HepG2 (cell line): ENCODE measurements around the gene DNAJC4. TPM values are rescaled to one million over a fixed set of nuclear protein-coding genes. Genes with fewer than 3 reads are reported as not detected.

Source experiments
- BORCS8-MEF2B ChIP-seq: sonication (generic); formaldehyde crosslinking; IDR thresholded peaks from 2 replicates; pipeline ENCODE4 v1.8.0; 2022; ENCODE audit warnings: mild to moderate bottlenecking, missing genetic modification reagents
- EEA1 ChIP-seq: sonication (generic); formaldehyde crosslinking; IDR thresholded peaks from 2 replicates; pipeline ENCODE4 v1.5.1; 2020; ENCODE audit warnings: mild to moderate bottlenecking, missing genetic modification reagents, borderline replicate concordance
- EHMT2 ChIP-seq: fragments of 200-600 bp; sonication (generic); IDR thresholded peaks from 2 replicates; pipeline ENCODE4 v1.7.0; 2017; ENCODE audit warnings: antibody characterized with exemption, low read depth, low read length, borderline replicate concordance
- HNRNPLL ChIP-seq: fragments of 200-400 bp; formaldehyde crosslinking; IDR thresholded peaks from 2 replicates; pipeline ENCODE4 v1.6.1; 2017; ENCODE audit warnings: mild to moderate bottlenecking, low read depth, low read length; ENCODE audit not compliant: poor library complexity, severe bottlenecking
- PHF20 ChIP-seq: sonication (generic); formaldehyde crosslinking; IDR thresholded peaks from 2 replicates; pipeline ENCODE4 v1.5.0; 2020; ENCODE audit warnings: mild to moderate bottlenecking, missing genetic modification reagents
- PHF8 ChIP-seq: sonication (generic); formaldehyde crosslinking; IDR thresholded peaks from 2 replicates; pipeline ENCODE4 v1.5.0; 2020; ENCODE audit warnings: missing genetic modification reagents
- POLR2A ChIP-seq, 2 experiments: IDR thresholded peaks; 2 replicates each; pipeline ENCODE4 v1.6.1; 2011; ENCODE audit warnings: low read depth in 2 of 2, low read length in 2 of 2, mild to moderate bottlenecking in 1 of 2, moderate library complexity in 1 of 2; ENCODE audit not compliant: insufficient read depth in 1 of 2
- PPARG ChIP-seq: conservative IDR thresholded peaks from 2 replicates; pipeline ENCODE4 v1.6.1; 2016; ENCODE audit warnings: missing biosample characterization, missing genetic modification reagents
- SRSF9 ChIP-seq: fragments of 200-400 bp; formaldehyde crosslinking; IDR thresholded peaks from 2 replicates; pipeline ENCODE4 v1.6.1; 2018; ENCODE audit warnings: borderline replicate concordance, mild to moderate bottlenecking, low read depth, low read length; ENCODE audit not compliant: insufficient read depth, poor library complexity, severe bottlenecking
- ZBTB3 ChIP-seq: sonication (generic); formaldehyde crosslinking; IDR thresholded peaks from 2 replicates; pipeline ENCODE4 v1.4.0; 2020; ENCODE audit warnings: low read depth, mild to moderate bottlenecking, moderate library complexity, missing genetic modification reagents, borderline replicate concordance
- ZNF282 ChIP-seq: fragments of 450-650 bp; IDR thresholded peaks from 2 replicates; pipeline ENCODE4 v1.6.1; 2018; ENCODE audit not compliant: partially characterized antibody
- ZNF557 ChIP-seq: sonication (generic); formaldehyde crosslinking; IDR thresholded peaks from 2 replicates; pipeline ENCODE4 v1.4.0; 2020; ENCODE audit warnings: missing genetic modification reagents
- ZNF775 ChIP-seq: sonication (generic); formaldehyde crosslinking; IDR thresholded peaks from 2 replicates; pipeline ENCODE4 v1.4.0; 2020; ENCODE audit warnings: missing genetic modification reagents, mild to moderate bottlenecking, moderate library complexity, borderline replicate concordance
- polyA plus RNA-seq, 8 experiments: library from polyadenylated mRNA; depleted of rRNA in 3 of 8; stranded (reverse) in 7 of 8; unstranded in 1 of 8; fragments of >200 nt; fragmentation: Illumina TruSeq in 4 of 8; extraction: Trizol in 4 of 8; gene quantifications; 2 replicates each; pipeline versions ENCODE4 v1.2.1 to v1.2.3, GENCODE V29; 2011 to 2016; ENCODE audit warnings: low read depth in 4 of 8, missing spikeins in 1 of 8, mixed read lengths in 1 of 8; ENCODE audit not compliant: insufficient read depth in 1 of 8
- total RNA-seq, 5 experiments: library from RNA; depleted of rRNA; stranded (reverse); fragments of >200 nt; fragmentation: Illumina TruSeq; extraction: Trizol; gene quantifications; 2 replicates each; pipeline ENCODE4 v1.2.3, GENCODE V29; 2016; ENCODE audit warnings: low read depth in 1 of 5
- TF ChIP-seq, protein P1 (sequence below): sonication (generic); formaldehyde crosslinking; IDR thresholded peaks from 2 replicates; pipeline ENCODE4 v1.5.1; 2020; ENCODE audit warnings: mild to moderate bottlenecking, missing genetic modification reagents, borderline replicate concordance
- TF ChIP-seq, protein P2 (sequence below): IDR thresholded peaks from 2 replicates; pipeline ENCODE4 v1.6.1; 2016; ENCODE audit warnings: low read depth, missing genetic modification reagents, missing compliant biosample characterization
- TF ChIP-seq, protein P3 (sequence below): sonication (generic); formaldehyde crosslinking; IDR thresholded peaks from 2 replicates; pipeline ENCODE4 v1.4.0; 2020; ENCODE audit warnings: missing genetic modification reagents
- TF ChIP-seq, protein P4 (sequence below): sonication (generic); formaldehyde crosslinking; IDR thresholded peaks from 2 replicates; pipeline ENCODE4 v1.8.1; 2023; ENCODE audit warnings: missing genetic modification reagents, mild to moderate bottlenecking, borderline replicate concordance
- TF ChIP-seq, protein P5 (sequence below): sonication (generic); formaldehyde crosslinking; IDR thresholded peaks from 2 replicates; pipeline ENCODE4 v1.4.0; 2020; ENCODE audit warnings: mild to moderate bottlenecking, low read depth, missing genetic modification reagents
- TF ChIP-seq, protein P6 (sequence below): sonication (generic); formaldehyde crosslinking; IDR thresholded peaks from 2 replicates; pipeline ENCODE4 v1.4.0; 2020; ENCODE audit warnings: mild to moderate bottlenecking, low read depth, missing genetic modification reagents

The DNAJC4 gene
- total and polyA plus RNA-seq, 2 of the 13 experiments (the other 11 are each of a cell fraction or from before 2014, with no cell fraction given), result 10.3 to 60.8 TPM

DNA sequence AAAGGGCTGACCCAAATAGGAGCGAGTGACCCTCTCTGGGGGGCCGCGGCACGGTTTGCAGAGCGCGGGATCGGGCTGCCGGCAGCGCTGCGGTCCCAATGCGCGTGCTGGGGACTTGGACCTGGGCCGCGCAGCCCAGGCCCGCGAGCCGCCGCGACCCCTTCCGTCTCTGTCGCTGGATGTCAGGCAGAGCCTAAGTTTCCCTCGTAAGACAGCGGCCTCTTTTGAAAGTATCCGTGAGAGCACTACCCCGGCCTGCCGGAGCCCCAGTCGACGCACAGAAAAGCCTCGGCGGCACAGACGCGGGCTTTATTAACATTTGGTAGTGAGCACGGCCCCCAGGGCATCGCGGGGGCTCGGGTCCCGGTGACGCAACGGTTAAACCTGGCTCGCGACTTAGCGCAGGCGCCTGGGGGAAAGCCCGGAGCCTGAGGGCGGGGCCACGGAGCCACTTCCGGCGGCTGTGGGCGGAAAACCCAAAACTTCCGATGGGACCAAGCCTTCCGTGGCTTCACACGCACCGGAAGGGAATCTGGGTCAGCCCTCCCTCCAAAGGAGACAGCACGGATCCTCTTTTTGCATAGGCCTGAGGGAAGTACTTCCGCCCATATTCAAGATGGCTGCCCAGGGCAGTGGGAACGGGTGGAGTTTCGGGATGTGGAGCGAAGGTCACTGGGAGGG, 39.3 kb downstream of the DNAJC4 start (continued):
- TF ChIP-seq ZNF557 (CRISPR knock-in tag), result peak; percentile 49; the same call in 1 of the 2 replicates
- TF ChIP-seq, protein P1, sequence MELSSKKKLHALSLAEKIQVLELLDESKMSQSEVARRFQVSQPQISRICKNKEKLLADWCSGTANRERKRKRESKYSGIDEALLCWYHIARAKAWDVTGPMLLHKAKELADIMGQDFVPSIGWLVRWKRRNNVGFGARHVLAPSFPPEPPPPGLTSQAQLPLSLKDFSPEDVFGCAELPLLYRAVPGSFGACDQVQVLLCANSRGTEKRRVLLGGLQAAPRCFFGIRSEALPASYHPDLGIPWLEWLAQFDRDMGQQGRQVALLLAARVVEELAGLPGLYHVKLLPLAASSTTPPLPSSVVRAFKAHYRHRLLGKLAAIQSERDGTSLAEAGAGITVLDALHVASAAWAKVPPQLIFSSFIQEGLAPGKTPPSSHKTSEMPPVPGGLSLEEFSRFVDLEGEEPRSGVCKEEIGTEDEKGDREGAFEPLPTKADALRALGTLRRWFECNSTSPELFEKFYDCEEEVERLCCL (CRISPR knock-in tag), result no peak
- peak; percentile 86 for TF ChIP-seq HNRNPLL
- TF ChIP-seq, protein P2, sequence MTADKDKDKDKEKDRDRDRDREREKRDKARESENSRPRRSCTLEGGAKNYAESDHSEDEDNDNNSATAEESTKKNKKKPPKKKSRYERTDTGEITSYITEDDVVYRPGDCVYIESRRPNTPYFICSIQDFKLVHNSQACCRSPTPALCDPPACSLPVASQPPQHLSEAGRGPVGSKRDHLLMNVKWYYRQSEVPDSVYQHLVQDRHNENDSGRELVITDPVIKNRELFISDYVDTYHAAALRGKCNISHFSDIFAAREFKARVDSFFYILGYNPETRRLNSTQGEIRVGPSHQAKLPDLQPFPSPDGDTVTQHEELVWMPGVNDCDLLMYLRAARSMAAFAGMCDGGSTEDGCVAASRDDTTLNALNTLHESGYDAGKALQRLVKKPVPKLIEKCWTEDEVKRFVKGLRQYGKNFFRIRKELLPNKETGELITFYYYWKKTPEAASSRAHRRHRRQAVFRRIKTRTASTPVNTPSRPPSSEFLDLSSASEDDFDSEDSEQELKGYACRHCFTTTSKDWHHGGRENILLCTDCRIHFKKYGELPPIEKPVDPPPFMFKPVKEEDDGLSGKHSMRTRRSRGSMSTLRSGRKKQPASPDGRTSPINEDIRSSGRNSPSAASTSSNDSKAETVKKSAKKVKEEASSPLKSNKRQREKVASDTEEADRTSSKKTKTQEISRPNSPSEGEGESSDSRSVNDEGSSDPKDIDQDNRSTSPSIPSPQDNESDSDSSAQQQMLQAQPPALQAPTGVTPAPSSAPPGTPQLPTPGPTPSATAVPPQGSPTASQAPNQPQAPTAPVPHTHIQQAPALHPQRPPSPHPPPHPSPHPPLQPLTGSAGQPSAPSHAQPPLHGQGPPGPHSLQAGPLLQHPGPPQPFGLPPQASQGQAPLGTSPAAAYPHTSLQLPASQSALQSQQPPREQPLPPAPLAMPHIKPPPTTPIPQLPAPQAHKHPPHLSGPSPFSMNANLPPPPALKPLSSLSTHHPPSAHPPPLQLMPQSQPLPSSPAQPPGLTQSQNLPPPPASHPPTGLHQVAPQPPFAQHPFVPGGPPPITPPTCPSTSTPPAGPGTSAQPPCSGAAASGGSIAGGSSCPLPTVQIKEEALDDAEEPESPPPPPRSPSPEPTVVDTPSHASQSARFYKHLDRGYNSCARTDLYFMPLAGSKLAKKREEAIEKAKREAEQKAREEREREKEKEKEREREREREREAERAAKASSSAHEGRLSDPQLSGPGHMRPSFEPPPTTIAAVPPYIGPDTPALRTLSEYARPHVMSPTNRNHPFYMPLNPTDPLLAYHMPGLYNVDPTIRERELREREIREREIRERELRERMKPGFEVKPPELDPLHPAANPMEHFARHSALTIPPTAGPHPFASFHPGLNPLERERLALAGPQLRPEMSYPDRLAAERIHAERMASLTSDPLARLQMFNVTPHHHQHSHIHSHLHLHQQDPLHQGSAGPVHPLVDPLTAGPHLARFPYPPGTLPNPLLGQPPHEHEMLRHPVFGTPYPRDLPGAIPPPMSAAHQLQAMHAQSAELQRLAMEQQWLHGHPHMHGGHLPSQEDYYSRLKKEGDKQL (CRISPR knock-in tag), result no peak
- no peak for TF ChIP-seq SRSF9
- TF ChIP-seq ZBTB3 (CRISPR knock-in tag), result no peak
- no peak; the same call in 1 of the 2 replicates for TF ChIP-seq BORCS8-MEF2B (CRISPR knock-in tag)
- 0 out of 2 replicates have a peak, but pooled peaks have one; percentile 63 for TF ChIP-seq EEA1 (CRISPR knock-in tag)
- no peak for TF ChIP-seq EHMT2
- no peak for TF ChIP-seq ZNF775 (CRISPR knock-in tag)
- TF ChIP-seq, protein P3, sequence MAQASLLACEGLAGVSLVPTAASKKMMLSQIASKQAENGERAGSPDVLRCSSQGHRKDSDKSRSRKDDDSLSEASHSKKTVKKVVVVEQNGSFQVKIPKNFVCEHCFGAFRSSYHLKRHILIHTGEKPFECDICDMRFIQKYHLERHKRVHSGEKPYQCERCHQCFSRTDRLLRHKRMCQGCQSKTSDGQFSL (CRISPR knock-in tag), result no peak
- TF ChIP-seq, protein P4, sequence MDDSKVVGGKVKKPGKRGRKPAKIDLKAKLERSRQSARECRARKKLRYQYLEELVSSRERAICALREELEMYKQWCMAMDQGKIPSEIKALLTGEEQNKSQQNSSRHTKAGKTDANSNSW (CRISPR knock-in tag), result no peak
- TF ChIP-seq POLR2A (IDR thresholded peaks at IDR 0.05; ENCODE audit: insufficient read depth in 1 of 2, low read depth in 2 of 2, low read length in 2 of 2), result no peak
- TF ChIP-seq, protein P5, sequence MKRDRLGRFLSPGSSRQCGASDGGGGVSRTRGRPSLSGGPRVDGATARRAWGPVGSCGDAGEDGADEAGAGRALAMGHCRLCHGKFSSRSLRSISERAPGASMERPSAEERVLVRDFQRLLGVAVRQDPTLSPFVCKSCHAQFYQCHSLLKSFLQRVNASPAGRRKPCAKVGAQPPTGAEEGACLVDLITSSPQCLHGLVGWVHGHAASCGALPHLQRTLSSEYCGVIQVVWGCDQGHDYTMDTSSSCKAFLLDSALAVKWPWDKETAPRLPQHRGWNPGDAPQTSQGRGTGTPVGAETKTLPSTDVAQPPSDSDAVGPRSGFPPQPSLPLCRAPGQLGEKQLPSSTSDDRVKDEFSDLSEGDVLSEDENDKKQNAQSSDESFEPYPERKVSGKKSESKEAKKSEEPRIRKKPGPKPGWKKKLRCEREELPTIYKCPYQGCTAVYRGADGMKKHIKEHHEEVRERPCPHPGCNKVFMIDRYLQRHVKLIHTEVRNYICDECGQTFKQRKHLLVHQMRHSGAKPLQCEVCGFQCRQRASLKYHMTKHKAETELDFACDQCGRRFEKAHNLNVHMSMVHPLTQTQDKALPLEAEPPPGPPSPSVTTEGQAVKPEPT (CRISPR knock-in tag), result no peak
- TF ChIP-seq PPARG, result peak; percentile 99
- TF ChIP-seq PHF8 (CRISPR knock-in tag), result peak; percentile 62
- TF ChIP-seq PHF20 (CRISPR knock-in tag), result peak; percentile 93
- TF ChIP-seq, protein P6, sequence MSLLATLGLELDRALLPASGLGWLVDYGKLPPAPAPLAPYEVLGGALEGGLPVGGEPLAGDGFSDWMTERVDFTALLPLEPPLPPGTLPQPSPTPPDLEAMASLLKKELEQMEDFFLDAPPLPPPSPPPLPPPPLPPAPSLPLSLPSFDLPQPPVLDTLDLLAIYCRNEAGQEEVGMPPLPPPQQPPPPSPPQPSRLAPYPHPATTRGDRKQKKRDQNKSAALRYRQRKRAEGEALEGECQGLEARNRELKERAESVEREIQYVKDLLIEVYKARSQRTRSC (CRISPR knock-in tag), result no peak
- no peak for TF ChIP-seq ZNF282
